Lower leg skin (tissue), 3 donors: Measurements from ENCODE around the gene MBLAC2.

Source experiments
- POLR2A ChIP-seq, 2 donors: fragments of 450-650 bp; IDR thresholded peaks; one replicate each; pipeline ENCODE4 v1.6.1; 2016 to 2017; ENCODE audit warnings: antibody characterized with exemption in 2 of 2, mild to moderate bottlenecking in 1 of 2, moderate library complexity in 1 of 2
- TF ChIP-seq, protein P1 (sequence below), 3 donors: fragments of 450-650 bp; IDR thresholded peaks; one replicate each; pipeline ENCODE4 v1.5.1; 2016; ENCODE audit warnings: antibody characterized with exemption in 3 of 3, mild to moderate bottlenecking in 3 of 3, moderate library complexity in 2 of 3

GRCh38 chr5:90518661-90519060 is 44.1 kb upstream of the MBLAC2 start:
- TF ChIP-seq POLR2A (IDR thresholded peaks at IDR 0.05) = no peak
- TF ChIP-seq, protein P1, sequence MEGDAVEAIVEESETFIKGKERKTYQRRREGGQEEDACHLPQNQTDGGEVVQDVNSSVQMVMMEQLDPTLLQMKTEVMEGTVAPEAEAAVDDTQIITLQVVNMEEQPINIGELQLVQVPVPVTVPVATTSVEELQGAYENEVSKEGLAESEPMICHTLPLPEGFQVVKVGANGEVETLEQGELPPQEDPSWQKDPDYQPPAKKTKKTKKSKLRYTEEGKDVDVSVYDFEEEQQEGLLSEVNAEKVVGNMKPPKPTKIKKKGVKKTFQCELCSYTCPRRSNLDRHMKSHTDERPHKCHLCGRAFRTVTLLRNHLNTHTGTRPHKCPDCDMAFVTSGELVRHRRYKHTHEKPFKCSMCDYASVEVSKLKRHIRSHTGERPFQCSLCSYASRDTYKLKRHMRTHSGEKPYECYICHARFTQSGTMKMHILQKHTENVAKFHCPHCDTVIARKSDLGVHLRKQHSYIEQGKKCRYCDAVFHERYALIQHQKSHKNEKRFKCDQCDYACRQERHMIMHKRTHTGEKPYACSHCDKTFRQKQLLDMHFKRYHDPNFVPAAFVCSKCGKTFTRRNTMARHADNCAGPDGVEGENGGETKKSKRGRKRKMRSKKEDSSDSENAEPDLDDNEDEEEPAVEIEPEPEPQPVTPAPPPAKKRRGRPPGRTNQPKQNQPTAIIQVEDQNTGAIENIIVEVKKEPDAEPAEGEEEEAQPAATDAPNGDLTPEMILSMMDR (IDR thresholded peaks at IDR 0.05) = no peak
